Astrocyte (in vitro differentiated cells and primary cell): ENCODE data around the gene ZNF385B.

Source experiments
- EZH2 ChIP-seq: IDR thresholded peaks from 2 replicates; pipeline ENCODE4 v1.6.1; 2012; ENCODE audit warnings: mild to moderate bottlenecking, low read length, inconsistent platforms; ENCODE audit not compliant: insufficient read depth
- TF ChIP-seq, protein P1 (sequence below): IDR thresholded peaks from 2 replicates; pipeline ENCODE4 v1.5.1; 2011; ENCODE audit warnings: low read depth, mild to moderate bottlenecking, inconsistent platforms, low read length, moderate library complexity; ENCODE audit not compliant: insufficient read depth

DNA sequence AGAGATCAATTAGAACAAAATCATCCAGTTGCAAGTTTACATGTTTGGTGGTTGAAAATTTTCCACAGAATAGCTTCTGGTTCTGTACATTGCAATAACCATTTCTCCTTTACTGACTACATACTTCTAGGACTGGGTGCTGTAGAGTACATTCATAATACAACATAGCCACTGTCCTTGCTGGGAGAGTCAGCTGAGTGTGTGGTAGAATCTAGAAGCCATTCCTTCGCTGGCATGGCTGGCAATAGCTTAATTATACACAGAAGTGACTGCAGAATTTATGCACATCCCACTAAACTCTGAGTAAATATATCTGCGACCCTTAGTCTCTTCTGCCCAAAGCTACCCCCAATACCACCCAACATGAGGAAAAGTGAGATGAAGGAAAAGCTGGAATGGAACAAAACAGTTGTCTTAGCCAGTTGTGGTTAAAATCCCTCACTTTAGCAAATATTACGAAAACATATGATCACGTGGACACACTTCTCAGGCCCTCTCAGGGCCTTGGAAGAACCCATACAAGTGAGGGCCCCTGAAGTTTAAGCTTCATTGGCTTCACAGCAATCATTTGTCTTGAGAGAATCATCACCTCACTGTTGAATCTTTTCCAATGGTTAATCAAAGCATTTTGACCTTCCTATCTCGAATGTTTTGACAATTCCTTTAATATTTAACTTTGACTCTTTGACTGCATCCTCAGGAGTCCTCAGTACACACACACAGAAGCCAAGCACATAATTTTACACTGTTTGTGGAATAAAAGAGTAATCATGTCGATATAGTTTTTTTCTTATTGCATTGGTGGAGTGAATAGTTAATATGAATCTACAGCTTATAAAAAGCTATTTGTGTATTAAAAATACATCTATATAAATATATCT is 225.1 kb downstream of the ZNF385B start:
- TF ChIP-seq, protein P1, sequence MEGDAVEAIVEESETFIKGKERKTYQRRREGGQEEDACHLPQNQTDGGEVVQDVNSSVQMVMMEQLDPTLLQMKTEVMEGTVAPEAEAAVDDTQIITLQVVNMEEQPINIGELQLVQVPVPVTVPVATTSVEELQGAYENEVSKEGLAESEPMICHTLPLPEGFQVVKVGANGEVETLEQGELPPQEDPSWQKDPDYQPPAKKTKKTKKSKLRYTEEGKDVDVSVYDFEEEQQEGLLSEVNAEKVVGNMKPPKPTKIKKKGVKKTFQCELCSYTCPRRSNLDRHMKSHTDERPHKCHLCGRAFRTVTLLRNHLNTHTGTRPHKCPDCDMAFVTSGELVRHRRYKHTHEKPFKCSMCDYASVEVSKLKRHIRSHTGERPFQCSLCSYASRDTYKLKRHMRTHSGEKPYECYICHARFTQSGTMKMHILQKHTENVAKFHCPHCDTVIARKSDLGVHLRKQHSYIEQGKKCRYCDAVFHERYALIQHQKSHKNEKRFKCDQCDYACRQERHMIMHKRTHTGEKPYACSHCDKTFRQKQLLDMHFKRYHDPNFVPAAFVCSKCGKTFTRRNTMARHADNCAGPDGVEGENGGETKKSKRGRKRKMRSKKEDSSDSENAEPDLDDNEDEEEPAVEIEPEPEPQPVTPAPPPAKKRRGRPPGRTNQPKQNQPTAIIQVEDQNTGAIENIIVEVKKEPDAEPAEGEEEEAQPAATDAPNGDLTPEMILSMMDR = no peak
- no peak for TF ChIP-seq EZH2
